Left ventricle myocardium inferior (tissue), 1 donor: ENCODE measurements around the gene ZNF595. TPM values are rescaled to one million over a fixed set of nuclear protein-coding genes. Genes with fewer than 3 reads are reported as not detected.
A peak's percentile ranks its signal among the peaks of the same experiment; 100 is the strongest.
"Not testable (repeated sequence)": the region's sequence is repeated elsewhere in the genome, so short reads cannot be mapped to it uniquely, and the experiment has no call there.

Experiments used
- DNase-seq: peaks from one replicate; pipeline ENCODE4 v3.0.0-alpha.2; 2020
- H3K27ac ChIP-seq: fragments of 200-600 bp; replicated peaks from 2 replicates; pipeline ENCODE4 v1.8.0; 2021
- H3K27me3 ChIP-seq: fragments of 200-600 bp; 2 replicates; pipeline ENCODE4 v1.8.0; 2021; ENCODE audit warnings: low read depth
- H3K36me3 ChIP-seq: fragments of 200-600 bp; 2 replicates; pipeline ENCODE4 v1.8.0; 2021
- H3K4me1 ChIP-seq: fragments of 200-600 bp; 2 replicates; pipeline ENCODE4 v1.8.0; 2021
- H3K4me3 ChIP-seq: fragments of 200-600 bp; 2 replicates; pipeline ENCODE4 v1.8.0; 2021; ENCODE audit warnings: mild to moderate bottlenecking, moderate library complexity
- H3K9me3 ChIP-seq: fragments of 200-600 bp; replicated peaks from 2 replicates; pipeline ENCODE4 v1.8.0; 2021
- intact Hi-C: fragments of 100-400 bp; cut with micrococcal nuclease; formaldehyde crosslinking; loops from one replicate; pipeline ENCODE4 v1.11.0; 2022
- total RNA-seq: library from RNA; stranded (reverse); fragmentation: NEBNext Ultra II Directional; extraction: Animal tissue kit (Norgen Biotek cat#: 25700); gene quantifications from one replicate; pipeline ENCODE4 v1.2.1, GENCODE V29; 2021
- TF ChIP-seq, protein P1 (sequence below): fragments of 200-600 bp; IDR thresholded peaks from 2 replicates; pipeline ENCODE4 v1.8.0; 2021; ENCODE audit warnings: antibody characterized with exemption, mild to moderate bottlenecking, borderline replicate concordance
- donor health status: DM: no; HTN: yes; CAD: no; lungs with severe emphysema.

ZNF595 gene
- total RNA-seq, 1 donor from 2014 or later = 6.0 TPM

DNA sequence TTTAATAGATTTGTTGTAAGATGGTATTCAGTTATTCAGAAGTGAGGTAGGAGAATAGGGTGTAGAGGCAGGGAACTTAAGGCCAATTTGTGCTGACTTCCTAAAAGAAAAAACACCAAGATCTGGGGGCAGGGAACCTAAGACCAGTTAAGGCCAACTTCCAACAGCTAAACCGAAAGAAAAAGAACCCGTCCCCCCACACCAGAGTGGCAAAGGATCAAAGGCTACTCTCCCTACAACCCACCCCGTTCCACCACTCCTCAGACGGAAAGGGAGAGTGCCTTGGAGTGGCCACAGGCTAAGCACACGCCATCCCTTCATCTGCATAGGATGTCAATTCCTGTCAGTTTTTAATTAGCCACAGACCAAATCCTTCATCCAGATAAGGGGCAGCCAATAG, 67.5 kb downstream of the ZNF595 start:
- intact Hi-C loops = no loop called here
- Histone ChIP-seq H3K27ac (no peak overlapping the region), H3K9me3 (peaks cover 9% of the 10 kb centered on the region), H3K4me1 (peaks cover 16% of the 10 kb centered on the region), H3K36me3 (no peaks in the 10 kb centered on the region), H3K27me3 (no peaks in the 10 kb centered on the region), H3K4me3 (no peak overlapping the region)
- TF ChIP-seq, protein P1, sequence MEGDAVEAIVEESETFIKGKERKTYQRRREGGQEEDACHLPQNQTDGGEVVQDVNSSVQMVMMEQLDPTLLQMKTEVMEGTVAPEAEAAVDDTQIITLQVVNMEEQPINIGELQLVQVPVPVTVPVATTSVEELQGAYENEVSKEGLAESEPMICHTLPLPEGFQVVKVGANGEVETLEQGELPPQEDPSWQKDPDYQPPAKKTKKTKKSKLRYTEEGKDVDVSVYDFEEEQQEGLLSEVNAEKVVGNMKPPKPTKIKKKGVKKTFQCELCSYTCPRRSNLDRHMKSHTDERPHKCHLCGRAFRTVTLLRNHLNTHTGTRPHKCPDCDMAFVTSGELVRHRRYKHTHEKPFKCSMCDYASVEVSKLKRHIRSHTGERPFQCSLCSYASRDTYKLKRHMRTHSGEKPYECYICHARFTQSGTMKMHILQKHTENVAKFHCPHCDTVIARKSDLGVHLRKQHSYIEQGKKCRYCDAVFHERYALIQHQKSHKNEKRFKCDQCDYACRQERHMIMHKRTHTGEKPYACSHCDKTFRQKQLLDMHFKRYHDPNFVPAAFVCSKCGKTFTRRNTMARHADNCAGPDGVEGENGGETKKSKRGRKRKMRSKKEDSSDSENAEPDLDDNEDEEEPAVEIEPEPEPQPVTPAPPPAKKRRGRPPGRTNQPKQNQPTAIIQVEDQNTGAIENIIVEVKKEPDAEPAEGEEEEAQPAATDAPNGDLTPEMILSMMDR = no peak
- no peak for DNase-seq

DNA sequence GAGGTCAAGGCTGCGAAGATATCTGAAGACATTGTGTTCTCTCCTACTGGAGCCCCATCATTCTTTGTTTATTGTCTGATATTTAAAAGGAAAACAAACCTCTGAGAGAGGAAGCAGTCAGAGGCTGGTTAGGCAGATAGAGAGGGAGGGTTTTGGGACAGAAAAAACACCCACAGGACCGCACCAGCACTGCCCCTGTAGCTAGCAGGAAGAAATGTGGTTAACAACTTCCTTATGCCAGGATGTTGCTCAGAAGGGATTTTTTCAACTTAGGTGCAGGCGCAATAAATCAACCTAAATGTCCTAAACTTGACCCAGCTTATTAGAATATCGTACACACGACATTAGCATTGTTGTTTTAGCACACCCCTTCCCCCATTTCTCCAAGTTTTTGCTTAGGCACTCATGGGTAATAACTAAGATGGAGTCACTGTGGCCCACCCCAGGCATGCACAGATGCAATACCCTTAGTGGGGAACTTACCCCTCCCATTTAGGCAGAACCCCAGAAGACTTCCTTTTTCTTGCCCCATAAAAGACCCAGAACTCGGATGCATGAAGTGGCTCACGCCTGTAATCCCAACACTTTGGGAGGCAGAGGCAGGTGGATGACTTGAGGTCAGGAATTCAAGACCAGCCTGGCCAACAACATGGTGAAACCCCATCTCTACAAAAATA, 68.4 kb downstream of the ZNF595 start:
- TF ChIP-seq, protein P1 = no peak
- DNase-seq = no peak
- Histone ChIP-seq H3K9me3 (peaks cover 9% of the 10 kb centered on the region), H3K4me1 (peaks cover 26% of the 10 kb centered on the region), H3K27me3 (no peaks in the 10 kb centered on the region), H3K27ac (no peak overlapping the region), H3K36me3 (peaks cover 5% of the 10 kb centered on the region), H3K4me3 (no peak overlapping the region)
- intact Hi-C loops = no loop called here

GRCh38 chr4:123922-124274, 70.8 kb downstream of the ZNF595 start:
- H3K27me3 ChIP-seq, DNase-seq, intact Hi-C loops: not testable (repeated sequence)
- Histone ChIP-seq H3K9me3 (peaks cover 18% of the 10 kb centered on the region), H3K36me3 (peaks cover 27% of the 10 kb centered on the region), H3K4me1 (peaks cover 28% of the 10 kb centered on the region), H3K4me3 (peak overlapping the region; percentile 83), H3K27ac (peak overlapping the region; percentile 95)

DNA sequence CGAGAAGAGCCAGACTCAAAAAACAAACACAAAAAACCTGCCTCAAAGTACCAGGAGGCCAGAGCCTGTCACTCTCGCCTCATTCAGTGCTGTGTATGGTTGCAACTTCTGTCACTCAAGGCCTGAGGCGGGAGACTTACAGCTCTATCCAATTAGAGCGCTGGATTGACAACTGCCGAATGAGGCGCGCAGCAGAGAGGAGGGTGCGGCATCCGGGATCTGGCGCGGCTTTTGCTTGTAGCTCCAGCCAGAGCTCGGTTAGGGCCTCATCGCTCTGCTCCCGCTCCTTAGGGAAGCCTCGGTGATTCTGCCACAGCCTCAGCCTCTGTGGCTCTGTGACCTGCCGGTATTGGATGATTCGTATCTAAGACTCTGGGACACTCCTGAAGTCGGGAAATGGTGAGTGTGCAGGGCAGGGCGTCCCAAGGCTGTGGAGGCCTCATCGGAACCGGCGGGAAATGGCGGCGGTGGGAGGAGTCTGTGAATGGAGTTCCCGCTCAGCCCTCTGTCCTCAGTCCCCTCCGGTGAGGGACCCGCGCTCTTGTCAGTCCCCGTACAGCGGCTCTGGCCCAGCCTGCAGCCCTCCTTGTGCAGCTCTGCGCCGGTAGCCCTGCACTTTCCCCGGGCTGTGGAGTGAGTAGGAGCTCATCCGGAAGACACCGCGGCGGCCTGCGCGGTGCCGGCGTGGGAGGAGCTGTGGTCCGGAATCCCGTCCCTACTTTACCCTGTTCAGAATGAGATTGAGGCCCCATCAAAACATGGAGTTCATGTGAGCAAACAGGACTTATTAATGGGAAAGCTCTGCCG, 71.4 kb downstream of the ZNF595 start, which contains the start of gene ZNF718:
ZNF718 (plus strand) TSS at position 227 of the 807 bp plus-strand sequence; CDS start at position 397, 170 bp downstream.
- Histone ChIP-seq H3K27me3 (no peaks in the 10 kb centered on the region), H3K36me3 (peaks cover 27% of the 10 kb centered on the region), H3K4me1 (peaks cover 28% of the 10 kb centered on the region), H3K9me3 (peaks cover 23% of the 10 kb centered on the region), H3K27ac (peak within 1 kb of the TSS; percentile 95), H3K4me3 (peak within 1 kb of the TSS; percentile 83)
- DNase-seq = peak; percentile 93
- TF ChIP-seq, protein P1 = no peak
- intact Hi-C loops = no loop called here

DNA sequence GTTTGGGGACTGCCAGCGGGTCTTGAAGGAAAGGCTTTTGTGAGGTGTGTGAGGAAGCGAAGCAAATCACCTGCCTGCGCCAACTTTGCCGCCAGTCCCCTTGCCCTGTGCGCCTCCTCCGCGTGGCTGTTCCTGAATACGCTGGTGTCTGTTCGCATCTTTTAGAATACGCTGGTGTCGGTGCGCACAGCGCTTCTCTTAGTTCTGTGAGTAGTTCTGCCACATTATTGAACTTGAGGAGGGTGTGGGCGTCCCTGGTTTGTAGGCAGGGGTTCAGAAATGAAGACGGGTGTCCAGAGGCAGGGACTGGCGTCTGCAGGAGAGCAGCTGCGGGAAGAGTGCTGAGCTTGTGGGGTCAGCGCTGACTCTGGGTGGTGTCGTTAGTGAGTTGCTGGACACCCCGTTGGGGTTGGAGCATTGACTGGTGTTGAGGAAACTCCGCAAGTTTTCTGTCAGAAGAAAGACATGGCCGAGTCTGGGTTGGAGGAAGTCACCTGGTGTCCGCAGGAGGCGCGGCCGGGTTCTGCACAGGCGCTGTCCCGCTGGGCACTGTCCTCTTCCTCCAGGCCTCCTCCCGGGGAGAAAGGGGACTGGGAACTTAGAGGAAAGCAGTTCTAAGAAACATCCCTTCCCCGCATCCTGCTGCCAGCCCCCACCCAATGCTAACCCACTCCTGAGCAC, 72.1 kb downstream of the ZNF595 start:
- H3K36me3 ChIP-seq = peaks cover 27% of the 10 kb centered on the region
- peak overlapping the region; percentile 83 for H3K4me3 ChIP-seq
- TF ChIP-seq, protein P1 = no peak
- no peaks in the 10 kb centered on the region for H3K27me3 ChIP-seq
- H3K9me3 ChIP-seq = peaks cover 30% of the 10 kb centered on the region
- DNase-seq = peak; percentile 40
- H3K4me1 ChIP-seq = peaks cover 28% of the 10 kb centered on the region
- intact Hi-C loops = no loop called here
- H3K27ac ChIP-seq = peak overlapping the region; percentile 95
